GM23338 (cell line): ENCODE results near the gene RTKN2.

Source experiments
- CREB1 ChIP-seq: fragments of 250-450 bp; sonication (Bioruptor Pico); IDR thresholded peaks from 2 replicates; pipeline ENCODE4 v1.5.0; 2020; ENCODE audit warnings: low read depth, mild to moderate bottlenecking, moderate library complexity
- EZH2 ChIP-seq: fragments of 200-600 bp; sonication (generic); IDR thresholded peaks from one replicate; pipeline ENCODE4 v1.8.0; 2017; ENCODE audit warnings: antibody characterized with exemption, mild to moderate bottlenecking, low read depth; ENCODE audit not compliant: unreplicated experiment
- EZH2phosphoT487 ChIP-seq: fragments of 200-600 bp; sonication (generic); IDR thresholded peaks from one replicate; pipeline ENCODE4 v1.8.1; 2018; ENCODE audit warnings: antibody characterized with exemption; ENCODE audit not compliant: unreplicated experiment
- JUNB ChIP-seq: IDR thresholded peaks from one replicate; pipeline ENCODE4 v1.6.1; 2016; ENCODE audit warnings: antibody characterized with exemption; ENCODE audit not compliant: unreplicated experiment
- NANOG ChIP-seq: IDR thresholded peaks from 2 replicates; pipeline ENCODE4 v1.6.1; 2016; ENCODE audit warnings: antibody characterized with exemption, borderline replicate concordance
- POLR2AphosphoS5 ChIP-seq: IDR thresholded peaks from 2 replicates; pipeline ENCODE4 v1.6.1; 2016; ENCODE audit warnings: antibody characterized with exemption, low read depth
- STAT1 ChIP-seq: IDR thresholded peaks from one replicate; pipeline ENCODE4 v1.6.1; 2016; ENCODE audit warnings: antibody characterized with exemption; ENCODE audit not compliant: unreplicated experiment
- ZNF114 ChIP-seq: fragments of 250-450 bp; sonication (Bioruptor Pico); IDR thresholded peaks from 2 replicates; pipeline ENCODE4 v1.5.0; 2020; ENCODE audit warnings: mild to moderate bottlenecking, moderate library complexity
- ZNF331 ChIP-seq: fragments of 250-450 bp; sonication (Bioruptor Pico); IDR thresholded peaks from 2 replicates; pipeline ENCODE4 v1.5.0; 2020; ENCODE audit warnings: low read depth, mild to moderate bottlenecking, moderate library complexity
- TF ChIP-seq, protein P1 (sequence below), 2 experiments: fragments of 200-600 bp in 1 of 2; sonication (generic) in 1 of 2; conservative IDR thresholded peaks; 2 replicates each; pipeline versions ENCODE4 v1.5.1 to v1.6.1; 2016 to 2017; ENCODE audit warnings: antibody characterized with exemption in 2 of 2, low read depth in 2 of 2, mild to moderate bottlenecking in 2 of 2, moderate library complexity in 1 of 2
- TF ChIP-seq, protein P2 (sequence below): IDR thresholded peaks from one replicate; pipeline ENCODE4 v1.6.1; 2018; ENCODE audit warnings: antibody characterized with exemption; ENCODE audit not compliant: unreplicated experiment

DNA sequence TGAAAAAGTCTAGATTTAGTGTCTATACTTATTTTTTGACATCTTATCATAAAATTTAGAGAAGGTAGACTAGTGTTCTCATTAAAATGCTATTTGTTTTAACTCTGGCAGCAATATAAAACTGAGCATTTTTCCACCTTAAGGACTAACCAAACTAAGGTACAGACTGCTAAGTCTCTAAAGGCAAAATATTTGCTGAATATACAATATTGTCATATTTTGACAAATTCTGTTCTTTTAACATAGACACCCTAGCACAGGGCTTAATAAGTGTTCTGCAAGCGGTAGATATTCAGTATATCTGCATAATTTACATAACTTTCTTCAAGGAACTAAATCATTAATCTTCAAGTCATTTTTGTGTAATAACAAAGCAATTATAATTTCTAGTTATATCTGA, 8.6 kb downstream of the RTKN2 start:
- no peak for TF ChIP-seq POLR2AphosphoS5
- TF ChIP-seq STAT1, result no peak
- TF ChIP-seq, protein P1, sequence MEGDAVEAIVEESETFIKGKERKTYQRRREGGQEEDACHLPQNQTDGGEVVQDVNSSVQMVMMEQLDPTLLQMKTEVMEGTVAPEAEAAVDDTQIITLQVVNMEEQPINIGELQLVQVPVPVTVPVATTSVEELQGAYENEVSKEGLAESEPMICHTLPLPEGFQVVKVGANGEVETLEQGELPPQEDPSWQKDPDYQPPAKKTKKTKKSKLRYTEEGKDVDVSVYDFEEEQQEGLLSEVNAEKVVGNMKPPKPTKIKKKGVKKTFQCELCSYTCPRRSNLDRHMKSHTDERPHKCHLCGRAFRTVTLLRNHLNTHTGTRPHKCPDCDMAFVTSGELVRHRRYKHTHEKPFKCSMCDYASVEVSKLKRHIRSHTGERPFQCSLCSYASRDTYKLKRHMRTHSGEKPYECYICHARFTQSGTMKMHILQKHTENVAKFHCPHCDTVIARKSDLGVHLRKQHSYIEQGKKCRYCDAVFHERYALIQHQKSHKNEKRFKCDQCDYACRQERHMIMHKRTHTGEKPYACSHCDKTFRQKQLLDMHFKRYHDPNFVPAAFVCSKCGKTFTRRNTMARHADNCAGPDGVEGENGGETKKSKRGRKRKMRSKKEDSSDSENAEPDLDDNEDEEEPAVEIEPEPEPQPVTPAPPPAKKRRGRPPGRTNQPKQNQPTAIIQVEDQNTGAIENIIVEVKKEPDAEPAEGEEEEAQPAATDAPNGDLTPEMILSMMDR (conservative IDR thresholded peaks at IDR 0.05; ENCODE audit: low read depth in 2 of 2), result no peak
- TF ChIP-seq EZH2, result no peak
- no peak for TF ChIP-seq ZNF331 (CRISPR knock-in tag)
- TF ChIP-seq NANOG, result no peak
- TF ChIP-seq ZNF114 (CRISPR knock-in tag), result no peak
- TF ChIP-seq EZH2phosphoT487, result no peak
- no peak for TF ChIP-seq CREB1 (CRISPR knock-in tag)
- TF ChIP-seq, protein P2, sequence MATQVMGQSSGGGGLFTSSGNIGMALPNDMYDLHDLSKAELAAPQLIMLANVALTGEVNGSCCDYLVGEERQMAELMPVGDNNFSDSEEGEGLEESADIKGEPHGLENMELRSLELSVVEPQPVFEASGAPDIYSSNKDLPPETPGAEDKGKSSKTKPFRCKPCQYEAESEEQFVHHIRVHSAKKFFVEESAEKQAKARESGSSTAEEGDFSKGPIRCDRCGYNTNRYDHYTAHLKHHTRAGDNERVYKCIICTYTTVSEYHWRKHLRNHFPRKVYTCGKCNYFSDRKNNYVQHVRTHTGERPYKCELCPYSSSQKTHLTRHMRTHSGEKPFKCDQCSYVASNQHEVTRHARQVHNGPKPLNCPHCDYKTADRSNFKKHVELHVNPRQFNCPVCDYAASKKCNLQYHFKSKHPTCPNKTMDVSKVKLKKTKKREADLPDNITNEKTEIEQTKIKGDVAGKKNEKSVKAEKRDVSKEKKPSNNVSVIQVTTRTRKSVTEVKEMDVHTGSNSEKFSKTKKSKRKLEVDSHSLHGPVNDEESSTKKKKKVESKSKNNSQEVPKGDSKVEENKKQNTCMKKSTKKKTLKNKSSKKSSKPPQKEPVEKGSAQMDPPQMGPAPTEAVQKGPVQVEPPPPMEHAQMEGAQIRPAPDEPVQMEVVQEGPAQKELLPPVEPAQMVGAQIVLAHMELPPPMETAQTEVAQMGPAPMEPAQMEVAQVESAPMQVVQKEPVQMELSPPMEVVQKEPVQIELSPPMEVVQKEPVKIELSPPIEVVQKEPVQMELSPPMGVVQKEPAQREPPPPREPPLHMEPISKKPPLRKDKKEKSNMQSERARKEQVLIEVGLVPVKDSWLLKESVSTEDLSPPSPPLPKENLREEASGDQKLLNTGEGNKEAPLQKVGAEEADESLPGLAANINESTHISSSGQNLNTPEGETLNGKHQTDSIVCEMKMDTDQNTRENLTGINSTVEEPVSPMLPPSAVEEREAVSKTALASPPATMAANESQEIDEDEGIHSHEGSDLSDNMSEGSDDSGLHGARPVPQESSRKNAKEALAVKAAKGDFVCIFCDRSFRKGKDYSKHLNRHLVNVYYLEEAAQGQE, result no peak
- no peak for TF ChIP-seq JUNB
